GM21825 (cell line): Measurements from ENCODE around the gene TJP3.
"Not testable (repeated sequence)": the region's sequence is repeated elsewhere in the genome, so short reads cannot be mapped to it uniquely, and the experiment has no call there.

Source experiments
- ATAC-seq: cut with Tn5 transposase; IDR thresholded peaks from one replicate; pipeline ENCODE4 v1.9.1; 2021; ENCODE audit warnings: mild to moderate bottlenecking, moderate library complexity; ENCODE audit not compliant: unreplicated experiment

Gene TJP3

DNA sequence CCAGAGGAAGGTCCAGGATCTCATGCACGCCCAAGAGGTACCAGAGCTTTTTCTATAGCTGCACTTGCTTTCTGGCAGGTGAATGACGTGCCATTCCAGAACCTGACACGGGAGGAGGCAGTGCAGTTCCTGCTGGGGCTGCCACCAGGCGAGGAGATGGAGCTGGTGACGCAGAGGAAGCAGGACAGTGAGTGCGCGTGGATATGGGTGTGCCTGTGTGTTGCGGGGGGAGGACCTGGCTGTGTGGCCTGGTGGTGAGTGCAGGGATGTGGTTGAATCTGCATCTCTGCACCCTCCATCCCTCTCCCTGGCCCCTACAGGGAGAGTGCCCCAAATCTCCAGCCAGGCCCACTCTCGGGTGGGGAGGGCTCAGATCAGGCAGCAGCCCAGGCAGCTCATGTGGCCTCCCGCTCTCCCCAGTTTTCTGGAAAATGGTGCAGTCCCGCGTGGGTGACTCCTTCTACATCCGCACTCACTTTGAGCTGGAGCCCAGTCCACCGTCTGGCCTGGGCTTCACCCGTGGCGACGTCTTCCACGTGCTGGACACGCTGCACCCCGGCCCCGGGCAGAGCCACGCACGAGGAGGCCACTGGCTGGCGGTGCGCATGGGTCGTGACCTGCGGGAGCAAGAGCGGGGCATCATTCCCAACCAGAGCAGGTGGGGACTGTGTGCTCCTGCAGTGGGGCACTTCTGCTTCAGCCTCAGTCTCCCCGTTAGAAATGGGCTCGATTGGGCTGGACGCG lies 30.5 kb downstream of the TJP3 start:
- ATAC-seq, result no peak

DNA sequence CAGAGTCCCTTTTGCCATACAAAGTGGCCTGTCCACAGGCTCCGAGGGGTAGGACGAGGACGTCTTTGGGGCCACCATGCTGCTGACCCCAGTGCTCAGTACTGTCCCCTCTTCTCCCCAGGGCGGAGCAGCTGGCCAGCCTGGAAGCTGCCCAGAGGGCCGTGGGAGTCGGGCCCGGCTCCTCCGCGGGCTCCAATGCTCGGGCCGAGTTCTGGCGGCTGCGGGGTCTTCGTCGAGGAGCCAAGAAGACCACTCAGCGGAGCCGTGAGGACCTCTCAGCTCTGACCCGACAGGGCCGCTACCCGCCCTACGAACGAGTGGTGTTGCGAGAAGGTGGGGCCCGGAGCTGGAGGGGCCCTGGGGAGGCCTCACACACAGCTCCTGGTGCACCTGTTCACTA lies 32.2 kb downstream of the TJP3 start:
- no peak for ATAC-seq

DNA sequence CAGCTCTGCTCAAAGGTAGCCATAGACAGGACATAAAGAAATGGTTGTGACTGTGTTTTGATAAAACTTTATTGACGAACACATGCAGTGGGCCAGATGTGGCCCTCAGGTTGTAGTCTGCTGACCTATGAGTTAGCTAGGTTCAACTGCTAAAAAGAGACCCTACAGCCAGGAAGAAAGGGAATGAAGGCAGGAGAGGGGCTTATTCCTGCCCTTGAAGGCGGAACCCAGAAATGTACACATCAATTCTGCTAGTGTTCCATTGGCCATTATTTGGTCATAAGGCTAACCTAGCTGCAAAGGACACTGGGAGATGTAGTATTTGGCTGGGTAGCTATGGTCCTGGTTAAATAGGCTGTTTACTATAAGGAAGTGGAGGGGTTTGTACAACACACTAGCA lies 35.3 kb downstream of the TJP3 start:
- ATAC-seq, result no peak

DNA sequence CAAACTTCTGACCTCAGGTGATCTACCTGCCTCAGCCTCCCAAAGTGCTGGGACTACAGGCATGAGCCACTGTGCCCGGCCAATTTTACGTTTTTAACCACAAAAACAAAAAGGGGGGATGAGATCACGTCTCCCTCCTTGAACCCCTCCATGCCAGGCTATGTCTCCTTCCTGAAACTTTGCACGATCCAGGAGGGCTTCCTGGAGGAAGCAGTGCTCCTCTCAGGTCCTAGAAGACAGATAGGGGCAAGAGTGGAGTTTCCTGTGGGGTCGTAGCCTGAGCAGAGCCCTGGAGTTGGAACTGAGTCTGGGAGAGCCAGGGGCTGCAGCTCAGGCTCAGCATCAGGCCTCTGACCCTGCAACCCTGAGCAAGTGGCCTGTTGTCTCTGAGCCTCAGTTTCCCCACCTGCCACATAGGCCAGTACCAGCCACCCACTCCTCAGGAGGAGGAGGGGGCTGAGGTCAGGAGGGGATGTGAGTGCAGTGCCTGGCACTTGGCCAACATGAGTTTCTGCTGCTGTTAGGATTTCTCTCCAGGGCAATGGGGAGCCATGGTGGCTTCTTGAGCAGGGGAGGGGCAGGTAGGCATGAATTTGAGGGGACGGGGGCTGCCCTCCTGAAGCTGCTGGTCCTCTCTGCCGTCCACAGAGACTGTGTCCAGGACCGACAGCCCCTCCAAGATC lies 37.3 kb downstream of the TJP3 start:
- ATAC-seq, result no peak

DNA sequence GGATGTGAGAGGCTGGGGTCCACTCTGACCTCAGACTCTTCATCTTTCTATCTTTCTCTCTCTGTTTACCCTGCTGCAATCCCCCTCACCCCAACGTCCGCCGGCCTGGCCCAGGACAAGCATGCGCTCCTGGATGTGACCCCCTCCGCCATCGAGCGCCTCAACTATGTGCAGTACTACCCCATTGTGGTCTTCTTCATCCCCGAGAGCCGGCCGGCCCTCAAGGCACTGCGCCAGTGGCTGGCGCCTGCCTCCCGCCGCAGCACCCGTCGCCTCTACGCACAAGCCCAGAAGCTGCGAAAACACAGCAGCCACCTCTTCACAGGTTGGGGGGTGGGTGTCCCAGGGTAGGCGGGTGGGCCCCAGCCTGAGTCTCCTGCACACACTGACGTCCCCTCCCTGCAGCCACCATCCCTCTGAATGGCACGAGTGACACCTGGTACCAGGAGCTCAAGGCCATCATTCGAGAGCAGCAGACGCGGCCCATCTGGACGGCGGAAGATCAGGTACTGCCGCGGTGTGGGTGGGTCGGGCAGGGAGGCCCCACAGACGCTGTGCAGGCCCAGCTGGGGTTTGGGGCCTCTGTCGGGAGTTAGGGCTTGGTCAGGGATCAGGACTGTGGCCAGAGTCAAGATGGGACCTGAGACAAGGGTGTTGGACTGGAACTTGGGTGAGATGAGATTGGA lies 38.3 kb downstream of the TJP3 start:
- ATAC-seq, result no peak

DNA sequence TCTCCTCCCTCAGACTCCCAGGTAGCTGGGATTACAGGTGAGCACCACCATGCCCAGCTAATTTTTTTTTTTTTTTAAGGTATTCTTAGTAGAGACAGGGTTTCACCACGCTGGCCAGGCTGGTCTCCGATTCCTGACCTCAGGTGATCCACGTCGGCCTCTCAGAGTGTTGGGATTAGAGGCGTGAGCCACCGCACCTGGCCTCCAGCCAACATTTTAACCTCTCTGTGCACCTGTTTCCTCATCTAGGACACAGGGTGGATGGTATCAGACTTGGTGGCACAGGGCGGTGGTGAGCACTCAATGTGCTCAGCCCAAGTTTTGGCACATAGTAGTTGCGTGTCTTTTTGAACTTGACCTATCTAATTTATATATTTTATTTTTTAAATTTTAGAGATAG lies 40.8 kb downstream of the TJP3 start:
- ATAC-seq, result no peak

DNA sequence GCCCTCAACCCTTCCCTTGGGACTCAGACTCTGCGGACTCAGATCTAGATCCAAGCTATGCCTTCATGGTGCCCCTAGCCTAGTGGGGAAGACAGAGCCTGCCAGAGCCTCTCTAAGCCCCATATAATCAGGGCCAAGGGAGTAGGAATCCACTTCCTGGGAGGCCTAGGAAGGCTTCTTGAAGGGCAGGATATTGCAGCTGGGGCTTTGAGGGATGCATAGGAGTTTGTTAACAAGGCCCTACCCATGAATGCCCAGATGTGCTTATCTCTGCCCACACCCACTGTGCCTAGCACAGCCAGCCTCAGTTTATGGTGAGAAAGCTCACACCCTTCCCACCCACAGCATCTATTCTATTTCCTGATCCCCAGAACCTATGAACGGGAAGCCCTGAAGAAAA lies 42.0 kb downstream of the TJP3 start:
- no peak for ATAC-seq

DNA sequence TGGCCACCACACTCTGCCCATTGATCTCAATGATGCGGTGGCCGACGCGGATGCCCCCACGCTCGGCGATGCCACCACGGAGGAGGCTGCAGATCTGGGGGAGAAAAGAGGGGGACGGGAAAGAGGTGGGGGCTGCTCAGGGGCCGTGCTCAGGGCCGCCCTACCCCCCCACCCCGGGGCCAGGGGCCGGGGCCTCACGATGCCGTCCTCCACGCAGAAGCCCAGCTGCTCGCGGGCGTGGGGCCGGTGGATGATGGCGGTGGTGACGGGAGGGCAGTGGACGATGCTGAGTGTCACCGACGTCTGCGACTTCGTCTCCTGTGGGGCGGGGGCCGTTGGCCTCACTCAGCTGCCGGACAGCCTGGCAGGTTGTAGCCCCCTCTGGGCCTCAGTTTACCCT lies 43.1 kb downstream of the TJP3 start:
- no peak for ATAC-seq

DNA sequence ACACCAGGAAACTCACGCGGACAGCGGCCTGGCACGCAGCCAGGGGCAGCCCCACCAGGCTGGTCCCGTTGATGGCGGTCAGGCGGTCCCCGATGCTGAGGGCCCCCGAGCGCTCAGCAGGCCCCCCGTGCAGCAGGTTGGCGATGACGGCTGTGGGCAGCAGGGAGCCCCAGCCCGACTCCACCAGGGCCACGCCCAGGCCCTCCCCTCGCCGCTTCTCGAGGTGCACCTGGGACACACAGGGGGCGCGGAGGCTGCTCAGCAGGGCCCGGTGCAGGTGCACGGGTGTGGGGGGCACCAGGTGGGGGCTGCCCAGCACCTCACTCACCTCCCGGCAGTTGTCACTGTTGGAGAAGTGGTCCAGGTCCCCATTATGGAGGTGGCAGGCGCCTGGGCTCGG lies 44.3 kb downstream of the TJP3 start:
- ATAC-seq, result no peak

DNA sequence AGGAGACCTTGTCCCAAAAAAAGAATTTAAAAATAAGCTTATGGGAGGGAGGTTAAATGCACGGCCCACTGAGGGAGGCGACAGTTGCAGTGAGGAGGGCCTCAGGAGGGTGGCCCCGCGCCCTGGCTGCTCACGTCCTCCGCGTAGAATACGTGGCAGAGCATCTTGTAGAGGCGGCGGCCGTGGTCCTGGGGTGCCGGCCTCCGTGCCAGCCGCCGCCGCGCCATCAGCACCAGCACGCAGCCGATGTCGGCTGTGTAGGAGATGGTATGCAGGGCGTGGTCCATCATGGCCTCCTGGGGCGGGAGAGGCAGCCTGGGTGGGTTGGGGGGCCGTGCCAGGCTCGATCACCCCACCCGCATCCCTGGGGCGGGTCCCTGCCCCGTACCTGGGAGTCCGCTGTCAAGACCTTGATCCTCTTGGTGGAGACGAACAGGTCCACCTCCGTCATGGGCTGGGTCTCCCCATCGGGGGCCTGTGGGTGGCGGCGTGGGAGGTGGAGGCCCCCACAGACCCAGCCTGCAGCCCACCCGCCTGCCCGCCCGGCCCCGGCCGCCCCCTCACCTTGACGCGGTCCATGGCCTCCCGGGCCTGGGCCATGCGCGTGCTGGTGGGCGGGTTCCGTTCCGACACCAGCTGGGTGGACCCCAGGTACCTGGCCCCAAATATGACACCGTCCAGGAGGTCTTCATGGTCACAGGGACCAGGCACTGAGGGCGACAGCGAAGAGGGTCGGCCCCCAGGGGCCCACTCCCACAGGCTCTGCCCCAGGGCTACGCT lies 45.6 kb downstream of the TJP3 start:
- no peak for ATAC-seq

DNA sequence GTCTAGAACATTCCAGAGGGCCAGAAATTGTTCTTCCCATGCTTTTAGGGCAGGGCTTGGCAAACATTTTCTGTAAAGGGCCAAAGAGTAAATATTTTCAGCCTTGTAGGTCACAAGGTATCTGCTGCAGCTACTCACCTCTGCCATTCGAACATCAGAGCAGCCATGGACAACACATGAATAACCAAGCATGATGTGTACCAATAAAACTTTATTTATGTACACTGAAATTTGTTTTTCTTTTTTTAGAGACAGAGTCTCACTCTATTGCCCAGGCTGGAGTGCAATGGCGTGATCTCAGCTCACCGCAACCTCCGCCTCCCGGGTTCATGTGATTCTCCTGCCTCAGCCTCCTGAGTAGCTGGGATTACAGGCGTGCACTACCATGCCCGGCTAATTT lies 49.5 kb downstream of the TJP3 start:
- not testable (repeated sequence) for ATAC-seq

DNA sequence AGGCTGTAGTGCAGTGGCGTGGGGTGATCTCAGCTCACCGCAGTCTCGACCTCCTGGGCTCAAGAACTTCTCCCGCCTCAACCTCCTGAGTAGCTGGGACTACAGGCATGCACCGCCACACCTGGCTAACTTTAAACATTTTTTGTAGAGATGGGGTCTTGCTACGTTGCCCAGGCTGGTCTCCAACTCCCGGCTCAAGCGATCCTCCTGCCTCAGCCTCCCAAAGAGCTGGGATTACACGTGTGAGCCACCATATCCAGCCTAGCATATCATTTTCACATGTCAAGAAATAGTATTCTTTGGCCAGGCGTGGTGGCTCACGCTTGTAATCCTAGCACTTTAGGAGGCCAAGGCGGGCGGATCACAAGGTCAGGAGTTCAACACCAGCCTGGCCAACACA lies 50.1 kb downstream of the TJP3 start:
- ATAC-seq, result not testable (repeated sequence)

DNA sequence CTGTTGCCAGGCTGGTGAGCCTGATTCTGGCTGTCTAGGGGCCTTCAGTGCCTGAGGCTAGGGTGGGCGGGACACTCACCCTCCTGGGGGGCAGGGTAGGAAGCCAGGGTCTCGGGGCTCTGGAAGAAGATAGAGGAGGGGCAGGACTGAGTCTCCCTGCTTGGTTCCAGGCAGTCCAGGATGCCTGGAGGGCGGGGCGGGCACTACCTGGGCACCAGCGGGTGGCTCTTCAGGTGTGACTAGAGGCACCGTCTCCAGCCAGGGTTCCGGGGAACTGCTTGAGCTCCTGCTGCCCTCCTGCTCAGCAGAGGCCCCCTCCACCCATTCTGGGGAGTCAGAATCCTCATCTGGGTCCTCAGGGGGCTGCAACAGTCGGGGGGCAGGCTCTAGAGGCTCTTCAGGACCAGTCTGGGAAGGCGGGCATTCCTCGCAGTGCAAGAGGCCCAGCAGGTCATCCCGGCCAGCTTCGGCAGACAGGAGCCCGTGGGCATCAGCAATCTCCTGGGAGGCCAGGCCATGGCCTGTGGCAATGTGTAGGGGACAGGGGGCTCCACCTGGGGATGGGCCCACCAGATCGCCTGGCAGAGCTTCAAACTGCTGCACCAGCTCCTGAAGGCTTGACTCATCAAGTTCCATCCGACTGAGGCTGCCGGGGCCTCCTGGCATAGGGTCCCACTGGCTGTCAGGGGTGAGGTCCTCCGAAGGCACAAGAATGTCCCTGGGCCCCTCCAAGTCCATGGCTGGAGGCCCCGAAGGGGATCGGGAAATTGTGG lies 51.5 kb downstream of the TJP3 start:
- no peak for ATAC-seq

DNA sequence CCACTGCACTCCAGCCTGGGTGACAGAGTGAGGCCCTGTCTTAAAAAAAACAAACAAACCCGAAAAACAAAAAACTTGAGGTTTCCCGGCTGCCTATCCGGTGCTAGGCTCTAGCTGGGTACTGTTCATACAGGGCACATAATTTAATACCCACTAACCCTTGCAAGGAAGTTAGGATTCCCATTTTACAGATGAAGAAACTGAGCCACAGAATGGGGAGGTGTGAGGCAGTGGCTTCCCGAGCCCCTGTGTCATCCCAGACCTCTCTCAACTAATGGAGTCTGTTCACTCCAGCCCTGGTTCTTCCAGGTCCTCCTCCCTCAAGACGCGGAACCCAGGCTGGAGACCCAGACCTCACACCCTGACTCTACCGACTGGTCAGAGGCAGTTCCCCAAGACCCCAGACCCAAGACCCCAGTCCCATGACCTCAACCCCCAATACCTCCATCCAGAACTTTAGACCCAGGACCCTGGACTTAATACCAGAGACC lies 52.7 kb downstream of the TJP3 start:
- ATAC-seq, result no peak

DNA sequence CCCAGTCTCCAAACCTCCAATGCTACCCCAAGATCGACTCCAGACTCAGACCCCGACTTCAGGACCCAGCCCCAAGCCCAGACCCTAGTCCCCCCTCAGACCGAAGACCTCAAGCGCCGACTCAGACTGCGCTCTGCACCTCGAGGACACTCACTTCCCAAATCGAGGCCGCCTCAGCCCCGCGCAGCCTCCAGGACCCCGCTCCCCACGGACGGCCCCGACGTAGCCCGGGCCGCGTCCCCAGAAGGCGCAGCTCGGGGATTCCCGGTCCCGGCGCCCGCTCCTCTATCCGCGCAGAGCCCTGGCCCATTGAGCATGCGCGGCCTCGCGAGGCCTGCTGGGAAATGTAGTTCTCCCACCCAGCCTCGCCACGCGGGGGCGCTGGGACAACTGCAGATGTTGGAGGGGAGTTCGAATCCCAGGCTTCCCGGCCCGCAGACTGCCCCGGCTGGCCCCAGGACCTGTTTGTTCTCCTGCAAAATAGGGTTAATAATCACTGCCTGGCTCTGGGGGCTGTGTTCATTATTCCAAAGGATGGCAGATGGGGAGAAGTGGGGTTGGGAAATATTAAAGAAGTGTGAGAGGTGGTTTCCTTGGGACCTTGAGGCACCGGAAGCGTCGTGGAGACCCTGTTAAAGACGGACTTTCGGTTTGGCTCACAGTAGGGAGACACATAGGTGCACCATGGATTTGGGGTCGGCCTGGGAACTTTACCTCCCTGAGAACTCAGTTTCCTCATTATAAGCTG lies 53.4 kb downstream of the TJP3 start, which contains the start of gene APBA3:
APBA3 (minus strand) TSS at position 311 of the 748 bp plus-strand sequence. CDS start 1,428 bp downstream, outside the sequence.
- peak; percentile 55 for ATAC-seq

DNA sequence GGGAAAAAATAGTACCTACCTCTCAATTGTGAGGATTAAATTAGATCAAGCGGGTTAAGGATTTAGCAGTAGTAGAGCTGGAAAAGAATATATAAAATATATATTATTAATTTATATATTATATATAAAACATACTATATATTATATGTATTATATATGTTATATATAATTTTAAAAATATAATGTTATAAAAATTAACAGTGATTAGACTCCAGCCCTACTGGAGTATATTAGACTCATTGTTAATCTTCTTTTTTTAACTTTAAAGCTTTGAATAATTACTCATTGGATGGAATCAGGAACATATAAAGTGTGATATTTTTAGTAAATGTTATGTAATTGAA lies 53.9 kb downstream of the TJP3 start:
- no peak for ATAC-seq

DNA sequence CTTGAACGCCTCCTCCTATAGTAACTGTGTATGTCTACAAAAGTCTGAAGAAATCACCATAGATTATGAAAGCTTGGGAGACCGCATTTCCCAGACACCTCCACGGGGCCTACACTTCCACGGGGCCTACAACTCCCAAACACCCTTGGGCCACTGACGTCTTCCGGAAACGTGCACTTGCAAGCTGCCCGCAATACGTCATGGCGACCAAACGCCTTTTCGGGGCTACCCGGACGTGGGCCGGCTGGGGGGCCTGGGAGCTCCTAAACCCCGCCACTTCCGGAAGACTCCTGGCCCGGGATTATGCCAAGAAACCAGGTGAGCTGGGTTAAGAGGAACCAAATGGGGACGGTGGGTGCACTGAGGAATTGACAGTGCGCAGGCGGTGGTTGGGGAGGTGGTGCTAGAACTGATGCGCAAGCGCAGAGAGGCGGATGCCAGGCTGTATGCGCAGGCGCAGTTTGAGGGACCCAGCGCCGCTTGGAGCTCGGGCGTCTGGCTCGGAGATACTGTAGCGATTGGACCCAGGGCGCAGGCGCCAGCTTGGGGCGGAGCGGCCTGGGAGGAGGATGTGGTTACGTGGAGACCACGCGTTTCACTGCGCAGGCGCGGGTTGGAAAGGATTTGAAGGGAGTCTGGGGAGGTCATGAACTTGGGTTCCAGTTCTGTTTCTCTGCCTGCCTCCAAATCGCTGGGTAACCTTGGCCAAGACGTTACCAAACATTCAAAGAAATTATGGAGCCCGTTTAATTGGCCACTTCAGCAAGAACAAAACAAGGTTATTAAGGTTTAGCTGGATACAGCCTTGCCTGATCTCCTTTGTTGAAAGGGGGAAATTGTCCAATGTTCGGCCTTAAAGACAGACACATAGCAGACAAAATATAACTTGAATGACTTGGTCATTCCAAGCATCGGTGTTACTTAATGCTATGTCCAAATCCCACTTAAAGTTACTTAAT lies 54.6 kb downstream of the TJP3 start, which contains the start of gene MRPL54:
MRPL54 (plus strand) TSS at position 182 of the 959 bp plus-strand sequence; CDS start at position 201, 19 bp downstream.
- peak; percentile 63 for ATAC-seq

DNA sequence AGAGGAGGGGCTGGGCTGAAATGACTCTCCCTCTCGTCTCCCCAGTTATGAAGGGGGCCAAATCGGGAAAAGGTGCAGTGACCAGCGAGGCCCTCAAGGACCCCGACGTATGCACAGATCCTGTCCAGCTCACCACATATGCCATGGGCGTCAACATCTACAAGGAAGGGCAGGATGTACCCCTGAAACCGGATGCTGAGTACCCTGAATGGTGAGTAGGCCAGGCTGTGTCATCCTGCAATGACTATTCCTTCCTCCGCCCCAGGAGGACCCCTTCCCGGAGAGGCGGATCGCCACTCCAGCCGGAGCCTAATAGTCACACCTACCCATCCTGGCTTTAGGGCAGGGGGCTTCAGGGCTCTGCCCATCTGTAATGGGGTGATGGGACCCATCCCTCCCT lies 56.9 kb downstream of the TJP3 start:
- ATAC-seq, result no peak
